PC-9 (cell line): ENCODE results near the gene TGDS. TPM values are rescaled to one million over a fixed set of nuclear protein-coding genes. Genes with fewer than 3 reads are reported as not detected.

Source experiments
- BruUV-seq: library from RNA; stranded (reverse); fragments of 400-500 nt; replicated peaks from 2 replicates; lab custom pipeline; 2021; lab: Mats Ljungman, UMichigan
- CTCF ChIA-PET: fragments of 300-600 bp; sonication (Branson Sonifier 250); formaldehyde crosslinking; loops from one replicate; lab custom pipeline; 2022; ENCODE audit warnings: antibody characterized with exemption; lab: Charles Lee
- POLR2A ChIA-PET: fragments of 300-600 bp; sonication (Branson Sonifier 250); formaldehyde crosslinking; loops from one replicate; lab custom pipeline; 2022; ENCODE audit warnings: antibody characterized with exemption; ENCODE audit not compliant: unreplicated experiment; lab: Charles Lee
- DNase-seq, 2 experiments: peaks; one replicate each; pipeline versions ENCODE4 v3.0.0 to v3.0.0-alpha.2; 2015 to 2022; ENCODE audit warnings: mixed read lengths in 1 of 2
- H2AFZ ChIP-seq: fragments of 200-600 bp; sonication (generic); 2 replicates; pipeline ENCODE4 v1.8.1; 2017; ENCODE audit warnings: antibody characterized with exemption
- H3F3A ChIP-seq: fragments of 200-600 bp; sonication (generic); 2 replicates; pipeline ENCODE4 v1.8.1; 2017; ENCODE audit warnings: antibody characterized with exemption, mild to moderate bottlenecking, low read depth; ENCODE audit not compliant: insufficient read depth
- H3K27ac ChIP-seq: fragments of 200-600 bp; sonication (generic); 2 replicates; pipeline ENCODE4 v1.6.1; 2016; ENCODE audit warnings: mixed run types
- H3K27me3 ChIP-seq: fragments of 200-600 bp; sonication (generic); 2 replicates; pipeline ENCODE4 v1.6.1; 2016; ENCODE audit warnings: low read depth, mixed run types; ENCODE audit not compliant: insufficient read depth
- H3K36me3 ChIP-seq: fragments of 200-600 bp; sonication (generic); 2 replicates; pipeline ENCODE4 v1.6.1; 2016; ENCODE audit warnings: low read depth, mixed run types
- H3K4me1 ChIP-seq: fragments of 200-600 bp; sonication (generic); replicated peaks from 2 replicates; pipeline ENCODE4 v1.6.1; 2016; ENCODE audit warnings: mixed run types; ENCODE audit not compliant: insufficient read depth
- H3K4me2 ChIP-seq: fragments of 200-600 bp; sonication (generic); 2 replicates; pipeline ENCODE4 v1.6.1; 2017; ENCODE audit warnings: mixed run types
- H3K4me3 ChIP-seq: fragments of 200-600 bp; sonication (generic); 2 replicates; pipeline ENCODE4 v1.6.1; 2016; ENCODE audit warnings: mixed run types
- H3K79me2 ChIP-seq: fragments of 200-600 bp; sonication (generic); 2 replicates; pipeline ENCODE4 v1.6.1; 2017; ENCODE audit warnings: low read depth, mixed run types
- H3K9me2 ChIP-seq: fragments of 200-600 bp; sonication (generic); 2 replicates; pipeline ENCODE4 v1.8.1; 2017; ENCODE audit warnings: mild to moderate bottlenecking; ENCODE audit not compliant: insufficient read depth
- H3K9me3 ChIP-seq: fragments of 200-600 bp; sonication (generic); 2 replicates; pipeline ENCODE4 v1.8.1; 2016; ENCODE audit warnings: low read depth; ENCODE audit not compliant: insufficient read depth
- H4K20me1 ChIP-seq: fragments of 200-600 bp; sonication (generic); 2 replicates; pipeline ENCODE4 v1.8.1; 2017; ENCODE audit not compliant: insufficient read depth
- CTCF ChIP-seq: fragments of 200-600 bp; sonication (generic); conservative IDR thresholded peaks from 2 replicates; pipeline ENCODE4 v1.6.1; 2017; ENCODE audit warnings: mixed run types, antibody characterized with exemption, mild to moderate bottlenecking, moderate library complexity
- EZH2 ChIP-seq: fragments of 200-600 bp; sonication (generic); IDR thresholded peaks from 2 replicates; pipeline ENCODE4 v1.8.0; 2017; ENCODE audit warnings: antibody characterized with exemption, low read depth
- intact Hi-C: fragments of 100-400 bp; cut with micrococcal nuclease; formaldehyde crosslinking; loops from one replicate; pipeline ENCODE4 v1.10.0; 2022; ENCODE audit not compliant: unreplicated experiment
- total RNA-seq: library from RNA; stranded (reverse); gene quantifications from 2 replicates; pipeline ENCODE4 v1.2.3, GENCODE V29; 2021

Gene TGDS
- total RNA-seq, 1 experiment from 2014 or later, result 6.2 TPM

- Histone ChIP-seq H3K4me1 (no peaks in the 10 kb centered on the region), H3K4me2 (no peak overlapping the region), H3K79me2 (no peaks in the 10 kb centered on the region), H3K9me3 (no peaks in the 10 kb centered on the region), H3F3A (no peaks in the 10 kb centered on the region; the same call in none of the 2 replicates), H3K4me3 (no peak overlapping the region), H2AFZ (no peak overlapping the region), H3K9me2 (no peaks in the 10 kb centered on the region), H3K36me3 (peaks cover 37% of the 10 kb centered on the region), H3K27ac (no peak overlapping the region), H4K20me1 (peaks cover 6% of the 10 kb centered on the region; the same call in 1 of the 2 replicates), H3K27me3 (no peaks in the 10 kb centered on the region)
- POLR2A ChIA-PET, result no interaction called here
- CTCF ChIA-PET, result no interaction called here
- intact Hi-C loops, result no loop called here
- no peak for DNase-seq
- no TSS peak for BruUV-seq
- no peak for TF ChIP-seq EZH2
- no peak for TF ChIP-seq CTCF
Measured at GRCh38 chr13:94585543-94586101, 10.3 kb downstream of the TGDS start.

GRCh38 chr13:94583926-94584325, 12.0 kb downstream of the TGDS start:
- H3K36me3 ChIP-seq, result peaks cover 35% of the 10 kb centered on the region
- H3K4me2 ChIP-seq, result no peak overlapping the region
- no peak overlapping the region for H3K4me3 ChIP-seq
- H3K79me2 ChIP-seq, result no peaks in the 10 kb centered on the region
- ChIA-PET POLR2A (no interaction called here), CTCF (no interaction called here)
- TF ChIP-seq EZH2, result no peak
- TF ChIP-seq CTCF, result no peak
- no TSS peak for BruUV-seq
- DNase-seq, result no peak
- no peaks in the 10 kb centered on the region; the same call in 1 of the 2 replicates for H3F3A ChIP-seq
- no peaks in the 10 kb centered on the region for H3K4me1 ChIP-seq
- no peaks in the 10 kb centered on the region for H3K9me3 ChIP-seq
- intact Hi-C loops, result no loop called here
- H3K27ac ChIP-seq, result no peak overlapping the region
- peaks cover 6% of the 10 kb centered on the region for H4K20me1 ChIP-seq
- no peaks in the 10 kb centered on the region for H3K9me2 ChIP-seq
- H2AFZ ChIP-seq, result no peak overlapping the region
- H3K27me3 ChIP-seq, result no peaks in the 10 kb centered on the region

- ChIA-PET POLR2A (no interaction called here), CTCF (no interaction called here)
- Histone ChIP-seq H3K9me2 (no peaks in the 10 kb centered on the region), H3K4me1 (no peaks in the 10 kb centered on the region), H3K9me3 (no peaks in the 10 kb centered on the region; the same call in 1 of the 2 replicates), H3F3A (no peaks in the 10 kb centered on the region; the same call in none of the 2 replicates), H3K36me3 (peaks cover 45% of the 10 kb centered on the region), H2AFZ (no peak overlapping the region), H3K27ac (no peak overlapping the region), H3K4me3 (no peak overlapping the region), H3K4me2 (no peak overlapping the region), H3K79me2 (no peaks in the 10 kb centered on the region), H3K27me3 (no peaks in the 10 kb centered on the region), H4K20me1 (peaks cover 7% of the 10 kb centered on the region)
- intact Hi-C loops, result no loop called here
- no peak for TF ChIP-seq EZH2
- no peak for TF ChIP-seq CTCF
- DNase-seq, result no peak
- no TSS peak for BruUV-seq
Measured at GRCh38 chr13:94579063-94579462, 16.9 kb downstream of the TGDS start.
